Measurements from ENCODE around the gene RBM44.

DNA sequence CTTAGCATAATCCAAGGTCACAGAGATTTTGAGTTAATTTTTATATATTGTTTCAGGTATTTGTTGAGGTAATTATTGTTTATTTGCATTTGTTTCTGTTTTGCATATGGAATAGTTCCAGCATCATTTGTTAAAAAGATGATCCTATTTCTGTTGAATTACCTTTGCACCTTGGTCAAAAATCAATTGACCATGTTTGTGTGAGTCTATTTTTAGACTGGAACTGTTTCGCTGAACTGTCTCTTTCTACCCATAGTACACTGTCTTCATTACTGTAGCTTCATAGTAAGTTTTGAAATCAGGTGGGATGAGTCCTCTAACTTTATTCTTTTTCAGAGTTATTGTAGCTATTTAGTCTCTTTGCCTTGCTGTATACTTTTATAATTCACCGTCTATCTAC is 31.9 kb downstream of the RBM44 start:
- TF ChIP-seq, protein P1, sequence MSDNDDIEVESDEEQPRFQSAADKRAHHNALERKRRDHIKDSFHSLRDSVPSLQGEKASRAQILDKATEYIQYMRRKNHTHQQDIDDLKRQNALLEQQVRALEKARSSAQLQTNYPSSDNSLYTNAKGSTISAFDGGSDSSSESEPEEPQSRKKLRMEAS (IDR thresholded peaks at IDR 0.05): no peak
- TF ChIP-seq, protein P2, sequence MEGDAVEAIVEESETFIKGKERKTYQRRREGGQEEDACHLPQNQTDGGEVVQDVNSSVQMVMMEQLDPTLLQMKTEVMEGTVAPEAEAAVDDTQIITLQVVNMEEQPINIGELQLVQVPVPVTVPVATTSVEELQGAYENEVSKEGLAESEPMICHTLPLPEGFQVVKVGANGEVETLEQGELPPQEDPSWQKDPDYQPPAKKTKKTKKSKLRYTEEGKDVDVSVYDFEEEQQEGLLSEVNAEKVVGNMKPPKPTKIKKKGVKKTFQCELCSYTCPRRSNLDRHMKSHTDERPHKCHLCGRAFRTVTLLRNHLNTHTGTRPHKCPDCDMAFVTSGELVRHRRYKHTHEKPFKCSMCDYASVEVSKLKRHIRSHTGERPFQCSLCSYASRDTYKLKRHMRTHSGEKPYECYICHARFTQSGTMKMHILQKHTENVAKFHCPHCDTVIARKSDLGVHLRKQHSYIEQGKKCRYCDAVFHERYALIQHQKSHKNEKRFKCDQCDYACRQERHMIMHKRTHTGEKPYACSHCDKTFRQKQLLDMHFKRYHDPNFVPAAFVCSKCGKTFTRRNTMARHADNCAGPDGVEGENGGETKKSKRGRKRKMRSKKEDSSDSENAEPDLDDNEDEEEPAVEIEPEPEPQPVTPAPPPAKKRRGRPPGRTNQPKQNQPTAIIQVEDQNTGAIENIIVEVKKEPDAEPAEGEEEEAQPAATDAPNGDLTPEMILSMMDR (IDR thresholded peaks at IDR 0.05; ENCODE audit: low read depth, low read length, missing input control): no peak
- TF ChIP-seq GABPA (IDR thresholded peaks at IDR 0.05 in 1 of 2, conservative IDR thresholded peaks at IDR 0.05 in 1 of 2) (no peak), YY1 (IDR thresholded peaks at IDR 0.05) (no peak)
